GM19099 (cell line): ENCODE measurements around the gene TXNDC16.

Experiments used
- POLR2A ChIP-seq: IDR thresholded peaks from 3 replicates; pipeline ENCODE4 v1.6.1; 2011; ENCODE audit warnings: low read depth; ENCODE audit not compliant: insufficient read length; ENCODE audit errors: extremely low read depth

TXNDC16 gene

GRCh38 chr14:52552063-52552988 is at the start of gene TXNDC16, which contains the start of gene GPR137C:
Gene TXNDC16, minus strand, starts transcription at chr14:52552505. Its CDS starts 8,948 bp downstream, at chr14:52543557.
Gene GPR137C, plus strand, starts transcription at chr14:52552836. Its CDS starts 312 bp downstream, at chr14:52553148.
- TF ChIP-seq POLR2A = peak; percentile 90

- TF ChIP-seq POLR2A = no peak
These were observed 47.7 kb upstream of the TXNDC16 start for GRCh38 chr14:52599974-52600373.

- TF ChIP-seq POLR2A = no peak
These were observed 46.3 kb upstream of the TXNDC16 start for GRCh38 chr14:52598568-52598967.

GRCh38 chr14:52596861-52597260 is 44.6 kb upstream of the TXNDC16 start:
- TF ChIP-seq POLR2A = no peak

- no peak for TF ChIP-seq POLR2A
These were observed 44.0 kb upstream of the TXNDC16 start for GRCh38 chr14:52596320-52596719.

GRCh38 chr14:52590318-52590717 is 38.0 kb upstream of the TXNDC16 start:
- TF ChIP-seq POLR2A = no peak

- TF ChIP-seq POLR2A = no peak
These were observed 37.3 kb upstream of the TXNDC16 start for GRCh38 chr14:52589646-52590045.

DNA sequence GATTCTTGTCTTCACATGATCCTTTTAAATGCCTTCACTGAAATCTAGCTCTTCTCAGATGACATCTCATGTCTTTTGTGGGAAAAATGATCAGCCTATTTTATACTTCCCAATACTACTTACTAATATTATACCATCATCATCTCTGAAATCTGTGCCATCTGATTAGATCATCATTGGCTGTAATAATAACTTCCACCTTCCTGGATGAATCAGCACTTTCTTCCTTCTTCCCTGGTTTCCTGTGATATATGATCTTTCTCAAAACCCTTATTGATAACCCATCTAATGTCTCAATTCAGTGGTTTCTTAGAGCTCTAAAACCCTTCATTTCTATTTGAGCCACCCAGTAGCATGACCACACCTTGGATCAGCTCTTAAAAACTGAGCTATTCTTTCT is 31.2 kb upstream of the TXNDC16 start:
- TF ChIP-seq POLR2A = no peak

- no peak for TF ChIP-seq POLR2A
These were observed 23.6 kb upstream of the TXNDC16 start for GRCh38 chr14:52575858-52576257.

DNA sequence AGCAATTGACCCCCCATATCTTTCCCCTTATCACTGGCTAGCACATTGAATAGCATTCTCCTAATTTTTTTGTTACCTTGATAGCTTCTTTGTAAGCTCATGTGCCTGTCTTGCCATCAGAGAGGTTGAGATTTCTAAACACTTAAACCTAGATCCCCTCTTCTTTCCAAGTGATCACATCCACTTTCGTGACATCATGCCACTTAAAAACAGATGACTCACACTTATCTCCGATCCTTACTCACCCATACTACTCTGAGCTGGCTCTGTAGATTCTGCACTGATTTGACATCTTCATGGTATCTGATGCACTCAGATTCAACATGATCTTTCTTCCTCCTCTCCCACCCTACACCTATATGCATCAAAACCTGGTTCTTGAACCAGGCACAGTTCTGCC is 10.8 kb upstream of the TXNDC16 start:
- no peak for TF ChIP-seq POLR2A

GRCh38 chr14:52558688-52559087 is 6.4 kb upstream of the TXNDC16 start:
- TF ChIP-seq POLR2A = no peak

GRCh38 chr14:52553671-52554575 is 1.6 kb upstream of the TXNDC16 start:
- TF ChIP-seq POLR2A = no peak

- no peak for TF ChIP-seq POLR2A
These were observed 831 bp upstream of the TXNDC16 start for GRCh38 chr14:52553002-52553670.

DNA sequence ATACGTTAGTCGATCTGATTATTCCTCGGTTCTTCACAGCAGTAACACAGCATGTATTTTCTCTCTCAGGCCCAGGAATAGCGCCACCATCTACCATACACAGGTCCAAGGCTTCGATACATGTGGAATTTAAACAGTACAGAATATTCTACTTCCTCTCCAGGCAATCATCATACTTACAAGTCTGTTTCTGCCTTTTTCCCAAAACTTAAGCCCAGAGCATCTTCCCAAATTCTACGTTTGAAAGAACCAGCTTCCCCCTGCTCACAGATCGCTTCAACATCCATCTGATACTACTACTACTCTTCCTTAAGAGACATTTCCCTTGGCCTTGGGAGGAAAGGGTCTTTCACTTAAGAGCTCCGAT is 626 bp downstream of the TXNDC16 start:
- no peak for TF ChIP-seq POLR2A

DNA sequence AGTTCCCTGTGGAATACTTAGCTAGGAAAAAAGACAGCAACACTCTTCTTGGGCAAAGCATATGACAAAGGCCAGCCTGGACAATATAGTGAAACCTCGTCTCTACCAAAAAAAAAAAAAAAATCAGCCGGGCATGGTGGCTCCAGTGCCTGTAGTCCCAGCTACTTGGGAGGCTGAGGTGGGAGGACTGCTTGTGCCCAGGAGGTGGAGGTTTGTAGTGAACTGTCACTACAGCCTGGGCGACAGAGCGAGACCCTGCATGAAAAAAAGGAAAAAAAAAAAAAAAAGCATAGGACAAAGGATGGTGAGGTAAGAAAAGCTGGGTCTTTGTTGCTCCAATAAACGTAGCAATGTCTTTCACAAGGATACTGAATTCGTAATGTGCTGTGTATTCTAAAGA is 1.1 kb downstream of the TXNDC16 start:
- TF ChIP-seq POLR2A = no peak
